Medulla oblongata (tissue), 1 donor: ENCODE measurements around the gene WASHC3.

Source experiments
- DNase-seq: peaks from one replicate; pipeline ENCODE4 v3.0.0-alpha.2; 2015; ENCODE audit errors: extremely low spot score

WASHC3 gene

GRCh38 chr12:101967506-101967905, 94.3 kb downstream of the WASHC3 start:
- no peak for DNase-seq

DNA sequence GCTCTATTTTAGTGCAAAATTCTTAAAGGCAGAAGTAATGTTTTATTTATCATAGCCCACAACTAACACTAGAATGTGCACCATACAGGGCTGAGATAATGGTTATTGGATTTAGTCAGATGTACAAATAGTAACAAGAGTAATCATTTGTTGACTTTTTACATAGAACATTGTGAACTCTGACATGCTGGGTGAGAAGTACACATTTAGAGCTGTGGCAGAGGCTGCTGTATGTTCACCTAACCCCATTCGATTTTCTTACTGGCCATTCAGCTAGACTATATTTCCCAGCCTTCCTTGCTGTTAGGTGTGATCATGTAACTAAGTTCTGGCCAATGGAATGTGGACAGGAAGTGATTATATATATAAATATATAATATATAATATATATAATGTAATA, 95.3 kb downstream of the WASHC3 start:
- no peak for DNase-seq

DNA sequence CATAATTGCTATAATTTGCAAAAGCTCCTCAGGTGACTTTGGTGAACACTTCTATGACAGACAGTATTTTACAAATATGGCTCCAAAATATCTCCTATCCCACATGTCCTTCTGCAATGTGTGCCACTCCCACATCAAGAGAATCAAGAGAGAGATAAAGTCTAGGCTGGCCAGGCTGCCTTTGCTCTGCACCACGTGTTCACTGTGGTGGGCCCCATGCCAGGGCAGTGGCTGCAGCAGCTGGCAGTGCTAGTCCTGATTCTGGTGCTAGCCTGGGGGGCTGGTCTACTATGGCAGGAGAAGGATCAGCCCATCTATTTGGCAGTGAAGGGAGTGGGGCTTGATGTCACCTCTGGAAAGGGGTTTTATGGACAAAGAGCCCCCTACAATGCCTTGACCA, 98.1 kb downstream of the WASHC3 start:
- no peak for DNase-seq
